ENCODE data around the gene UNC50. TPM values are rescaled to one million over a fixed set of nuclear protein-coding genes. Genes with fewer than 3 reads are reported as not detected.
"Not testable (repeated sequence)": the region's sequence is repeated elsewhere in the genome, so short reads cannot be mapped to it uniquely, and the experiment has no call there.

The UNC50 gene
- total and polyA plus RNA-seq, 7 donors: 12.5 to 61.0 (median 39.4) TPM

GRCh38 chr2:98589489-98589888, 18.9 kb upstream of the UNC50 start:
- Histone ChIP-seq H3K4me3 (no peak overlapping the region), H3K27me3 (no peaks in the 10 kb centered on the region), H3K4me1 (no peaks in the 10 kb centered on the region), H3K27ac (no peak overlapping the region), H3K36me3 (peaks cover 0 to 63% (median 4%) of the 10 kb centered on the region in 4 donors), H3K9me3 (no peaks in the 10 kb centered on the region)
- intact Hi-C loops (cut with DNase I): no loop called here
- no peak for DNase-seq
- TF ChIP-seq POLR2AphosphoS5 (IDR thresholded peaks at IDR 0.05): no peak
- no peak for TF ChIP-seq POLR2A (IDR thresholded peaks at IDR 0.05)
- TF ChIP-seq EP300 (IDR thresholded peaks at IDR 0.05): no peak
- TF ChIP-seq CTCF (IDR thresholded peaks at IDR 0.05): no peak
- WGBS, 2 donors: 96 to 97% methylated on average over 4 of the region's 4 CpGs

GRCh38 chr2:98592565-98592964, 15.8 kb upstream of the UNC50 start:
- intact Hi-C loops (cut with DNase I): no loop called here
- Histone ChIP-seq H3K9me3 (no peaks in the 10 kb centered on the region), H3K27me3 (no peaks in the 10 kb centered on the region), H3K4me3 (no peak overlapping the region), H3K36me3 (peaks cover 0 to 38% (median 4%) of the 10 kb centered on the region in 4 donors), H3K4me1 (no peaks in the 10 kb centered on the region), H3K27ac (no peak overlapping the region)
- WGBS, 2 donors: 96 to 97% methylated on average over 8 of the region's 8 CpGs
- DNase-seq: no peak
- no peak for TF ChIP-seq POLR2A (IDR thresholded peaks at IDR 0.05)
- no peak for TF ChIP-seq CTCF (IDR thresholded peaks at IDR 0.05)
- TF ChIP-seq EP300 (IDR thresholded peaks at IDR 0.05): no peak
- TF ChIP-seq POLR2AphosphoS5 (IDR thresholded peaks at IDR 0.05): no peak

GRCh38 chr2:98594665-98595064, 13.7 kb upstream of the UNC50 start:
- H3K4me3 ChIP-seq; intact Hi-C loops (cut with DNase I); H3K4me1 ChIP-seq; H3K9me3 ChIP-seq; H3K27ac ChIP-seq; H3K27me3 ChIP-seq; DNase-seq: not testable (repeated sequence)
- H3K36me3 ChIP-seq: peaks cover 0 to 51% (median 7%) of the 10 kb centered on the region in 4 donors
- 89 to 91% methylated on average over 2 of the region's 4 CpGs for WGBS, 2 donors

- Histone ChIP-seq H3K36me3 (peaks cover 0 to 65% (median 13%) of the 10 kb centered on the region in 4 donors), H3K27ac (no peak overlapping the region), H3K9me3 (no peaks in the 10 kb centered on the region), H3K27me3 (no peaks in the 10 kb centered on the region), H3K4me1 (no peaks in the 10 kb centered on the region), H3K4me3 (no peak overlapping the region)
- intact Hi-C loops (cut with DNase I): no loop called here
- no peak for TF ChIP-seq POLR2A (IDR thresholded peaks at IDR 0.05)
- no peak for TF ChIP-seq POLR2AphosphoS5 (IDR thresholded peaks at IDR 0.05)
- no peak for TF ChIP-seq EP300 (IDR thresholded peaks at IDR 0.05)
- TF ChIP-seq CTCF (IDR thresholded peaks at IDR 0.05): no peak
- DNase-seq: no peak
- 74 to 85% methylated on average over 1 of the region's 1 CpG for WGBS, 2 donors
Observed at GRCh38 chr2:98598781-98599428, 9.5 kb upstream of the UNC50 start.

- WGBS, 2 donors: 80 to 83% methylated on average over 3 of the region's 3 CpGs
- Histone ChIP-seq H3K36me3 (peaks cover 0 to 69% (median 13%) of the 10 kb centered on the region in 4 donors), H3K27ac (no peak overlapping the region), H3K4me3 (no peak overlapping the region), H3K27me3 (no peaks in the 10 kb centered on the region), H3K9me3 (no peaks in the 10 kb centered on the region), H3K4me1 (peaks cover 0 to 21% (median 9%) of the 10 kb centered on the region in 4 donors)
- TF ChIP-seq POLR2AphosphoS5 (IDR thresholded peaks at IDR 0.05) (no peak), EP300 (IDR thresholded peaks at IDR 0.05) (no peak), CTCF (IDR thresholded peaks at IDR 0.05) (peak in 3 of 4 experiments; percentile 27 to 56 (median 30)), POLR2A (IDR thresholded peaks at IDR 0.05) (no peak)
- intact Hi-C loops (cut with DNase I): loop anchor here (10.0 kb wide), 3 partner anchors 157 to 937 kb away; partner anchors contain the start of genes ACTR1B, C2orf92, INPP4A and TMEM131
- DNase-seq: no peak
Observed at GRCh38 chr2:98601532-98602132, 6.8 kb upstream of the UNC50 start.

Measured in sigmoid colon (tissue), 7 donors.